HG02973 (cell line): ENCODE results near the gene DNER.

Experiments used
- ATAC-seq: cut with Tn5 transposase; IDR thresholded peaks from one replicate; pipeline ENCODE4 v1.9.1; 2021; ENCODE audit warnings: moderate library complexity; ENCODE audit not compliant: unreplicated experiment

Gene DNER

GRCh38 chr2:229672021-229672420 lies 42.3 kb downstream of the DNER start:
- no peak for ATAC-seq

- no peak for ATAC-seq
Measured at GRCh38 chr2:229669841-229670240, 44.5 kb downstream of the DNER start.

GRCh38 chr2:229666811-229667210 lies 47.5 kb downstream of the DNER start:
- no peak for ATAC-seq

GRCh38 chr2:229665158-229665557 lies 49.2 kb downstream of the DNER start:
- no peak for ATAC-seq

- no peak for ATAC-seq
Measured at GRCh38 chr2:229661478-229661877, 52.9 kb downstream of the DNER start.

- ATAC-seq: no peak
Measured at GRCh38 chr2:229660951-229661350, 53.4 kb downstream of the DNER start.

- no peak for ATAC-seq
Measured at GRCh38 chr2:229660391-229660790, 54.0 kb downstream of the DNER start.

- no peak for ATAC-seq
Measured at GRCh38 chr2:229658004-229658403, 56.4 kb downstream of the DNER start.

GRCh38 chr2:229654437-229654836 lies 59.9 kb downstream of the DNER start:
- ATAC-seq: no peak

GRCh38 chr2:229653531-229653930 lies 60.8 kb downstream of the DNER start:
- no peak for ATAC-seq

- no peak for ATAC-seq
Measured at GRCh38 chr2:229652796-229653195, 61.6 kb downstream of the DNER start.

GRCh38 chr2:229650901-229651300 lies 63.5 kb downstream of the DNER start:
- ATAC-seq: no peak

- ATAC-seq: no peak
Measured at GRCh38 chr2:229650059-229650458, 64.3 kb downstream of the DNER start.

GRCh38 chr2:229646186-229646723 lies 68.1 kb downstream of the DNER start:
- no peak for ATAC-seq

- ATAC-seq: no peak
Measured at GRCh38 chr2:229642371-229642770, 72.0 kb downstream of the DNER start.

GRCh38 chr2:229641676-229642075 lies 72.7 kb downstream of the DNER start:
- no peak for ATAC-seq

GRCh38 chr2:229640636-229641035 lies 73.7 kb downstream of the DNER start:
- no peak for ATAC-seq

- no peak for ATAC-seq
Measured at GRCh38 chr2:229636571-229636970, 77.8 kb downstream of the DNER start.

- ATAC-seq: no peak
Measured at GRCh38 chr2:229635371-229635680, 79.0 kb downstream of the DNER start.

GRCh38 chr2:229634601-229635370 lies 79.6 kb downstream of the DNER start:
- no peak for ATAC-seq

- no peak for ATAC-seq
Measured at GRCh38 chr2:229633556-229633955, 80.8 kb downstream of the DNER start.

- no peak for ATAC-seq
Measured at GRCh38 chr2:229629039-229629438, 85.3 kb downstream of the DNER start.

GRCh38 chr2:229627728-229628127 lies 86.6 kb downstream of the DNER start:
- ATAC-seq: no peak
